8988T (cell line): Measurements from ENCODE around the gene SV2A.
"Not testable (repeated sequence)": the region's sequence is repeated elsewhere in the genome, so short reads cannot be mapped to it uniquely, and the experiment has no call there.

ENCODE experiments used
- DNase-seq: peaks from one replicate; pipeline ENCODE4 v3.0.0; 2011

The SV2A gene

GRCh38 chr1:149917571-149918144 is at the start of gene SV2A:
Gene SV2A (minus strand): TSS chr1:149917844. CDS start chr1:149913840, 4,004 bp downstream.
- DNase-seq, result no peak

DNA sequence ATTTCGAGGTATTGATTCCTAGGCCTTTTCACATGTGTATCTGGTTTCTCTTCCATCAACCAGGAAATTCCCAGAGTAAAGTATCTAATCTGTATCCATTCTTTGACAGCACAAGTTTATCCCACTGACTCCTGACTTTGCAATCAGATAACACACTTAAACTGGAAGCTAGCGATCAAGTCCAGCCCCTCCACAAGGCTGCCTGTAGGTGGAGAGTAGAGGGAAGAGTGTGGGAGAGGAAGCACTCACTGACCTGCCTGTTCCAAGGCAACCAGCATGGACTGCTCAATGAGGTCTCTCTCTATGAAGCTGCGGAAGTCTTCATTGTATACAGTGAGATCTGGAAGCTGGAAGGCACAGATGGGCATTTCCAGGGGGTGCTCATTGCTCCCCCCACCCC is 49.4 kb upstream of the SV2A start:
- DNase-seq, result no peak

- no peak for DNase-seq
Measured at GRCh38 chr1:149966405-149966804, 48.8 kb upstream of the SV2A start.

DNA sequence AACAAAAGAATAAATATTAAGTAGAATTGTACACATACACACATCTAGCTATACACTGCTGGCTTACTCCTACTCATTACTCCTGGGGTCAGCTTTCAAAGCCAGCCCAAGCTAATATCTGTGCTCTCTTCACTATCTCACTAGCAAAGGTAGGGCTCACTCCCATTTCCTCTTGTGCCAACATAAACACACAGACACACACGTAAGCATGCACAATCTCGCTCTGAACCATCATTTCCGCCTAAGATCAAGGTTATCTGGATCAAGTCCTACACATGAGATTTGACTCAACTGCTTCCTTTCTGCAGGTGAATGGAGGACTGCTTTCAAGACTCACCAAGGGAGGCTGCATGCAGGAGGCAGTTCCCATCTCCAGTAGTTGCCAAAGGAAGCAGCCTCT is 47.8 kb upstream of the SV2A start:
- no peak for DNase-seq

- no peak for DNase-seq
Measured at GRCh38 chr1:149963358-149963757, 45.7 kb upstream of the SV2A start.

- DNase-seq, result no peak
Measured at GRCh38 chr1:149962736-149963135, 45.1 kb upstream of the SV2A start.

DNA sequence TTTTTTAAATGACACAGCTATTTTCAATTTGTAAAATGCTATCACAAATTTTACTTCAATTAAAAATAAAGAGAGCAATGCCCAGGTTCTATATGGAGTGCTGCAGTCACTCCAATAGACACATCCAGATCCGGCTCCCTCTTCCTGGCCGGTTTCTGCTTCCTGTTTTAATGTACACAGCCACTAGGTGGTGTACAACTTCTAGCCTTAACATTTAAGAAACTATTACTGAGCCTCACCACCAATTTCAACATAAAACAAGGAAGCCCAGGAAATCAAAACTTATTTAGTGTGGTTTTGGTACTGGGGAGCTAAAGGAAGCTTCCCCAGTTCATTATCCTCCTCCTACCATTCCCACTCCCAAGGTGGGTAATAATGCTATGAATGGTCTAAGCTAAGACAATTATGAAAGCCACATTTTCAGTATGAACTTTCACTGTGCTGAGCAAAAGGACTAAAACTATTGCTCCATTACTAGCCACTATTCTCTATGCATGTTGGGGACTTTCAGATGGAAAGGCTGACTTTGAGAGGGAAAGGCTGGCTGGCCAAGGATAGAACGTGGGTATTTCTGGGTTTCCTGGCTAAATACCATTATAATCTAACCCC is 44.5 kb upstream of the SV2A start:
- no peak for DNase-seq

GRCh38 chr1:149957548-149957947 is 39.9 kb upstream of the SV2A start:
- DNase-seq, result not testable (repeated sequence)

DNA sequence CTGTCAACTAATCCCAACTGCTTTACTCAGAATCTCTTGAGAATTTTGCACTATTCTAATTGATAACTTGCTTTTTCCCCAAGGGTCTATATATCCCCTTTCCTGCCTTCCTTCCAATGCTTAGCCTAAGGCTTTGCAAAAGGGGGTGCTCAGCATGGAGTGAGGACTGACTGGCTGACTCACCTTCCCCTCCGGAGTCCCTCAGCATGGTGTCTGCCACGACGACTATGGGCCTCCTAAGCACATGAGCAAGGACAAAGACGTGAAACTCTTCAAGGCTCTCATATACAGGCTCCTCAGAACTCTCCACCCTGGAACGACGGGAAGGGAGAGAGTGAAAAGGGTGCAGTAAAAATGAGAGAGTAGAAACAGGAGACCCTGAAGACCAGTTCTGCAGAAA is 32.3 kb upstream of the SV2A start:
- no peak for DNase-seq

- no peak for DNase-seq
Measured at GRCh38 chr1:149945206-149945605, 27.6 kb upstream of the SV2A start.

- DNase-seq, result no peak
Measured at GRCh38 chr1:149942885-149943284, 25.2 kb upstream of the SV2A start.

GRCh38 chr1:149942207-149942606 is 24.6 kb upstream of the SV2A start:
- peak; percentile 41 for DNase-seq

DNA sequence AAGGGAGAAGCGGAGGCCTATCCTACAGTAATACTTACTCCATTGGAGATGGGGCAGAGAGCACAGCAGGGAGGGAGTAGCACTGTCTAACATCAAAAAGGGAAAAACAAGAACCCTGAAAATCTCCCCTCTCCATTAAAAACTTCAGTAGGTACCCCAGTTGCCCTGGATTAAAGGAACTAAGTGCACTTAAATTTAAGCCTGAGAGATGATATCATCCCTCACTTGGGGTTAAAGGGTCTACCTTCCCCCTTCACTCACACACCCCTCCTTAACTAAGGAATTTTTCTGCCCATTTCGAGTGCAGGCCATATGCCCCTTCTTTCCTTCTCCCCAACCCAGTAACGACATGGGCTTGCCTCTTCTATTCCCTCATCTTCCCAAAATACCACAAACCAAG is 22.8 kb upstream of the SV2A start:
- DNase-seq, result no peak

DNA sequence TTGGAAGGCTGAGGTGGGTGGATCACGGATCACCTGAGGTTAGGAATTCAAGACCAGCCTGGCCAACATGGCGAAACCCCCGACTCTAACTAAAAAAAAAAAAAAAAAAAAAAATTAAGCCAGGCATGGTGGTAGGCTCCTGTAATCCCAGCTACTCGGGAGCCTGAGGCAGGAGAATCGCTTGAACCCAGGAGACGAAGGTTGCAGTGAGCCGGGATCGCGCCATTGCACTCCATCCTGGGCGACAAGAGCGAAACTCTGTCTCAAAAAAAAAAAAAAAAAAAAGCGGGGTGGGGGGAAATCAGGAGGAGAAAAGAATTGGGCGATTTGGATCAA is 21.0 kb upstream of the SV2A start:
- DNase-seq, result not testable (repeated sequence)

DNA sequence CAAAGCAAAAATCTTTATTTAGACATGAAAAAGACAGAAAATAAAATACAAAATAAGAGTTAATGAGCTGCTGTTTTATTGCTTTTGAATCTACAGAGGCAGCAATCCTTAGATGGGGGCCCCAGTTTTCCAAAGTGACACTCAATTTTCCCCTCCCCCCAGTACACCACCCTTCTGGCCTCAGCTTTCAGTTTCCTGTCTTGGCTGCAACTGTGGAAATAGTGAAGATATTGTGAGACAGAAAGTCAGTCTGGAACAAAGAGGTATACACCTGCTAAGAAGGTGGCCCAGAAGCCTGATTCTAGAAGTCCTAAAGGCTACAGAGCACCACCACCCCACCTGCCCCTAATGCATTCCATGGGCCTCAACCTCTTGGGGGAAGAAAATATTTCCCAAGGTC is 20.1 kb upstream of the SV2A start:
- DNase-seq, result no peak

- no peak for DNase-seq
Measured at GRCh38 chr1:149936992-149937705, 19.5 kb upstream of the SV2A start.

DNA sequence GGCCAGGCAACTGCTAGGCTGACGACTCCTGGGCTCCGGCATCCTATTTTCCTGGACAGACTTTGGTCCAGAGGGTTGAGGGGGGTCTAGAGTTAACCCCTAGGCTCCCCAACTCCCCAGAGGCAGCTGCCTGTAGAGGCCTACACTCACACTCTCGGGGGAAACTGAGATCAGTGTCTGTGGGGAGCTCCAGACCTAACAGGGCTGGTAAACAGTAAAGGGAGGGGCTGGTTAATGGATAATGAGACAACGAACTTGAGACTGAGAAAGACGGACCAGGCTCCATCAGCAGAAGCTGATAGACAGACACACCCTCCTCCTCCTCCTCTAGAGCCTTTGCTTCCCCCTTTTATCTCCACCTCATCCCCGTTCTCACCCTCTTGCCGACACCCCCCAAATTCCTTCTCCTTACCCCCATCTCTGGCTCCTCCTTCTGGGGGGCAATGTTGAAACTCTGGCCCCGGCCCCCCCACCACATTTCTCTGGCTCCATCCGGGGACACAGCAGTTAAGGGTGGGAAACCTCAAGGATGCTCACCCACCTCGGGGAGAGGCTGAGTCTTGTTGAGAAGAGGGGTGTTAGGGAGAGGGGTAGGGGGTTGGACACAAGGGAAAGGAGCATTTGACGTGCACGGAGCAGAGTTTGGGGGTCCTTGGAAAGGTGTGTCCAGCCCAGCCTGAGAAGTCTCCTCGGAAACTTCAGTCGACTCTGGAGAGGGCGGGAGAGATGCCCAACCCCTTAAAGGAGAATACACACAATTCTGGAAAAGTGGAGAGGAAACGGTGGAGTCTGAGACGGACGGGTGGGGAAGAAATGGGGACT is 18.7 kb upstream of the SV2A start, which contains the start of gene MTMR11:
Gene MTMR11 (minus strand): TSS at position 710 of the 822 bp plus-strand sequence. CDS start 232 bp downstream, at position 478.
- no peak for DNase-seq

- no peak for DNase-seq
Measured at GRCh38 chr1:149934356-149934755, 16.7 kb upstream of the SV2A start.

- no peak for DNase-seq
Measured at GRCh38 chr1:149933208-149933607, 15.6 kb upstream of the SV2A start.

DNA sequence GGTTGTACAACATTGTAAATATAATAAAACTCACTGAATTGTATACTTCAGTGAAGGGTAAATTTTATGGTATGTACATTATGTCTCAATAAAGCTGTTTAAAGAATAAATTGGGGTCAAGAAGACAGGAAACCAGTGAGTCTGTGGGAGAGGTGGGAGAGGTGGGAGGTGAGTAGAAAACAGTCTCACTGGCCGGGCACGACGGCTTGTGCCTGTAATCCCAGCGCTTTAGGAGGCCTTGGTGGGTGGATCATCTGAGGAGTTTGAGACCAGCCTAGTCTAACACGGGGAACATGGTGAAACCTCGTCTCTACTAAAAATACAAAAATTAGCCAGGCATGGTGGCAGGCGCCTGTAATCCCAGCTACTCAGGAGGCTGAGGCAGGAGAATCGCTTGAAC is 14.8 kb upstream of the SV2A start:
- no peak for DNase-seq

GRCh38 chr1:149931212-149931790 is 13.7 kb upstream of the SV2A start:
- DNase-seq, result no peak

DNA sequence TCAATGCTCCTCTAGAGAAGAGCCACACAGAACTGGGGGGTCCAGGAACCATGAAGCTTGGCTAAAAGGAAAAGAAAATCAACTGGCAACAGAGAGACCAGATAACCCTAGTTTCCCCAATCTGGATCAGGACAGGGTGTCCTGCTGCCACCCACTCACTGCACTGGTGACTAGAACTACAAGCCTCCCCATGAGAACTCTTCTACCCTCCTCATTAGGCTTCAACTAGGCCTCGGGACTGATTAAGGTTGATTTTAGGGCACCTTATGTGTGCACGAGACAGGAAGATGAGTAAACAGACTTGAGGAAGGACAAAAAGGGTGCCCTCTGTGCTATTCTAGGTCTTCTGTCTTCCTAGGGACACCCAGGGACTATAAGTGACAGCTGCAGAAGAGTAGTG is 12.2 kb upstream of the SV2A start:
- no peak for DNase-seq

DNA sequence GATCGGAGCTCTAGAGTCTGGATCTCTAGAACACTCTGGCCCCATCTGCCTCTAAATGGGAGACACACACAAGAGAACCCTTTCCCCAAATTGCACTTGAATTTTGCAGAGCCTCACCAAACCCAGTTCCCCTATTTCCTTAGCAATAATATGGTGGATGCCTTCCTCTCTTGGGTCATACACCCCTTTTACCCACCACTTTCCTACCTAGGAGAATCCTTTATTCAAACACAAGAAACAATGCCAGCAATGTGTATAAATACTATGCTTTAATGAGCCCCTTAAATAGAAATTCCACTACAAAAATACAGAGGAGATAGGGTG is 10.7 kb upstream of the SV2A start:
- no peak for DNase-seq
